ENCODE results near the gene FGF7. TPM values are rescaled to one million over a fixed set of nuclear protein-coding genes. Genes with fewer than 3 reads are reported as not detected.

Gene FGF7
- total and polyA plus RNA-seq, 2 of the 8 experiments (the other 6 are each of a cell fraction or from before 2014, with no cell fraction given): not detected

- ChIA-PET CTCF (ENCODE audit: partially characterized antibody) (interaction anchor here (1.0 to 1.3 kb wide), 2 partner anchors 13 to 180 kb away, joined by 3 to 4 read pairs; no protein-coding TSS in a partner anchor), POLR2A (ENCODE audit: partially characterized antibody) (no interaction called here)
- Histone ChIP-seq H4K20me1 (replicated peaks in 1 of 2; ENCODE audit: control insufficient read depth in 1 of 2, insufficient read depth in 2 of 2, low read length in 2 of 2) (no peaks in the 10 kb centered on the region), H3K14ac (ENCODE audit: insufficient read length) (no peak overlapping the region), H4K5ac (ENCODE audit: insufficient read length, low read depth, low read length) (no peak overlapping the region), H4K91ac (replicated peaks; ENCODE audit: insufficient read length, low read length) (no peak overlapping the region), H3K27me3 (replicated peaks in 1 of 4; ENCODE audit: control insufficient read depth in 3 of 4, extremely low read depth in 1 of 4, insufficient read depth in 3 of 4, low read length in 3 of 4) (no peaks in the 10 kb centered on the region), H2AK5ac (ENCODE audit: low read depth, low read length) (no peak overlapping the region), H3K18ac (ENCODE audit: extremely low read depth, low read length) (no peak overlapping the region), H3K36me3 (ENCODE audit: control insufficient read depth in 2 of 4, insufficient read depth in 4 of 4, low read length in 3 of 4) (no peaks in the 10 kb centered on the region), H3K9me3 (ENCODE audit: insufficient read depth in 2 of 2, low read depth in 1 of 2, low read length in 1 of 2) (no peaks in the 10 kb centered on the region), H3K4me3 (ENCODE audit: extremely low read depth in 1 of 4, insufficient read depth in 2 of 4, low read depth in 3 of 4, low read length in 4 of 4) (no peak overlapping the region), H4K8ac (ENCODE audit: extremely low read depth, insufficient read depth, low read length) (no peak overlapping the region), H2BK5ac (ENCODE audit: low read depth, low read length) (no peak overlapping the region), H3K56ac (replicated peaks; ENCODE audit: insufficient read length, low read depth, low read length) (no peak overlapping the region), H2BK12ac (ENCODE audit: low read depth, low read length) (no peak overlapping the region), H3K23me2 (ENCODE audit: low read depth, low read length) (no peaks in the 10 kb centered on the region), H3K27ac (ENCODE audit: low read depth, low read length) (no peak overlapping the region), H3K9ac (replicated peaks in 1 of 4; ENCODE audit: extremely low read depth in 1 of 4, low read depth in 3 of 4, low read length in 3 of 4) (no peak overlapping the region), H3K79me1 (ENCODE audit: low read depth, low read length) (no peaks in the 10 kb centered on the region), H2BK120ac (replicated peaks; ENCODE audit: low read depth, low read length) (no peak overlapping the region), H2AFZ (ENCODE audit: low read length) (no peak overlapping the region), H3K79me2 (ENCODE audit: control insufficient read depth in 1 of 2, insufficient read depth in 2 of 2, low read length in 2 of 2) (no peaks in the 10 kb centered on the region), H3K4ac (replicated peaks; ENCODE audit: insufficient read length, low read depth, low read length) (no peak overlapping the region), H2BK20ac (ENCODE audit: low read length) (no peak overlapping the region), H3K23ac (ENCODE audit: insufficient read length) (no peak overlapping the region), H3K4me2 (ENCODE audit: insufficient read depth in 1 of 2, low read depth in 2 of 2, low read length in 2 of 2) (no peak overlapping the region), H2BK15ac (ENCODE audit: low read length) (no peak overlapping the region), H3K4me1 (replicated peaks in 1 of 4; ENCODE audit: control insufficient read depth in 3 of 4, insufficient read depth in 4 of 4, low read length in 3 of 4) (no peaks in the 10 kb centered on the region)
- peak; percentile 39 for FAIRE-seq
- DNase-seq (ENCODE audit: low read depth in 1 of 2, low spot score in 2 of 2): no peak
- TF ChIP-seq CBX5 (IDR thresholded peaks at IDR 0.05; ENCODE audit: low read depth, low read length): no peak
- no peak for TF ChIP-seq KDM1A (IDR thresholded peaks at IDR 0.05; ENCODE audit: borderline replicate concordance, low read length)
- no peak for TF ChIP-seq NRF1 (IDR thresholded peaks at IDR 0.05; ENCODE audit: low read depth, low read length)
- TF ChIP-seq TEAD4 (IDR thresholded peaks at IDR 0.05; ENCODE audit: low read depth, low read length): no peak
- TF ChIP-seq TAF7 (optimal IDR thresholded peaks at IDR 0.05; ENCODE audit: borderline replicate concordance, low read depth, low read length): no peak
- no peak for TF ChIP-seq EZH2 (IDR thresholded peaks at IDR 0.05; ENCODE audit: low read depth, low read length, severe bottlenecking)
- no peak for TF ChIP-seq ATF2 (IDR thresholded peaks at IDR 0.05; ENCODE audit: low read length)
- no peak for TF ChIP-seq POLR2AphosphoS5 (IDR thresholded peaks at IDR 0.05; ENCODE audit: low read depth, low read length)
- no peak for TF ChIP-seq SIN3A (conservative IDR thresholded peaks at IDR 0.05 in 1 of 2, IDR thresholded peaks at IDR 0.05 in 1 of 2; ENCODE audit: low read depth in 1 of 2, low read length in 2 of 2)
- TF ChIP-seq ZNF274 (IDR thresholded peaks at IDR 0.05; ENCODE audit: borderline replicate concordance, extremely low read depth, low read length): no peak
- no peak for TF ChIP-seq BACH1 (IDR thresholded peaks at IDR 0.05; ENCODE audit: low read length)
- no peak for TF ChIP-seq SUZ12 (IDR thresholded peaks at IDR 0.05; ENCODE audit: low read length)
- no peak for TF ChIP-seq SP2 (IDR thresholded peaks at IDR 0.05; ENCODE audit: low read length)
- no peak for TF ChIP-seq CEBPB (IDR thresholded peaks at IDR 0.05; ENCODE audit: low read depth, low read length)
- TF ChIP-seq BCL11A (IDR thresholded peaks at IDR 0.05; ENCODE audit: low read depth in 2 of 2, low read length in 2 of 2): no peak
Observed at GRCh38 chr15:49415149-49415548, 7.9 kb upstream of the FGF7 start.

Data from H1 (cell line).